NT2/D1 (cell line): Measurements from ENCODE around the gene KIF12.

Source experiments
- SUZ12 ChIP-seq: IDR thresholded peaks from 2 replicates; pipeline ENCODE4 v1.6.1; 2011; ENCODE audit not compliant: insufficient read length, insufficient read depth; ENCODE audit errors: extremely low read depth
- YY1 ChIP-seq: IDR thresholded peaks from 2 replicates; pipeline ENCODE4 v1.6.1; 2011; ENCODE audit not compliant: insufficient read length, insufficient read depth
- ZNF274 ChIP-seq: IDR thresholded peaks from 2 replicates; pipeline ENCODE4 v1.6.1; 2011; ENCODE audit warnings: mild to moderate bottlenecking, low read depth, low read length

DNA sequence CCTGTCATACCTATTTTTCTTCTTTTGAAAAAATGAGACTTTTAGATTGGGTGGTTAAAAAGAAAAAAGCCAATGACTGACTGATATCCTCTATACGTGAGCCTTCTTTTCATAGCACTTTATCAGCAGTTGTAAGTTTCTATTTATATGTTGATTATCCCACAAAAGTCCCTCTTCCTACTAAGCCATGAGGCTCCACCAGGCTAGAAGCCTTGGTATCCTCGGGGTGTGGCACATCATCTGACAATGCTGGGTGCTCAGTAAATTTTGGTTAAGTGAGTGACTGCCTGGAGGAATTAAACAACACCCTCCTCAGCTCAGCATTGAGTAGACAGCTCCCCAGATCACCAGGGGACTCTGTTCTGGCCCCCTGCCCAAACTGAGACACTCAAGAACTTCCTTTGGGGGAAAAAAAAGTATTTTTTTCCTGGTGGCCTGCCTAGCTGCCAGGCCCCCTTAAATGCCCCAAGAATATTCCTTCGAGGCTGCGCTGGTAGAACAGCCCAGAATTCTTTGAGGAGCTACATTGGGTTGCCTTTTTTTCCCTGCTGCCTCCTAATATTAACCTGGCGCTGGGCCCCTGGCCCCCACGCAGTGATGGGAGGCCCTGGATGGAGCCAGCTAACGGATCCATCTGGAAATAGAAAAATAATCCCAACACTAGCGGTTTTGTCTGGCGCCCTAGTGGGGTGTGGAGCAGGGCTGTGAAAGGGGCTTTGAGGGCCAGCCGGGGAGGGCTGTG, 32.9 kb upstream of the KIF12 start:
- no peak for TF ChIP-seq YY1
- TF ChIP-seq ZNF274: no peak
- no peak for TF ChIP-seq SUZ12
